CD4-positive, alpha-beta memory T cell (primary cell): ENCODE data around the gene TK2. TPM values are rescaled to one million over a fixed set of nuclear protein-coding genes. Genes with fewer than 3 reads are reported as not detected.
A peak's percentile ranks its signal among the peaks of the same experiment; 100 is the strongest.

Experiments
- CTCF ChIA-PET: fragments of 350-600 bp; sonication (Branson Sonifier 250); formaldehyde crosslinking; loops from one replicate; lab custom pipeline; 2021; ENCODE audit warnings: inconsistent platforms; ENCODE audit not compliant: partially characterized antibody; lab: Charles Lee
- POLR2A ChIA-PET: fragments of 350-600 bp; sonication (Branson Sonifier 250); formaldehyde crosslinking; loops from one replicate; lab custom pipeline; 2021; ENCODE audit not compliant: partially characterized antibody; lab: Charles Lee
- DNase-seq, 5 donors: peaks; one replicate each; pipeline versions ENCODE4 v3.0.0 to v3.0.0-alpha.2; 2020 to 2022; ENCODE audit warnings: mixed read lengths in 1 of 5
- H3K27ac ChIP-seq: one replicate; pipeline ENCODE4 v1.7.0; 2013; ENCODE audit warnings: low read depth, low read length
- H3K27me3 ChIP-seq: 2 replicates; pipeline ENCODE4 v1.7.0; 2013; ENCODE audit warnings: mild to moderate bottlenecking, low read length, moderate library complexity; ENCODE audit not compliant: insufficient read depth
- H3K36me3 ChIP-seq: 2 replicates; pipeline ENCODE4 v1.7.0; 2013; ENCODE audit warnings: mild to moderate bottlenecking, low read length, moderate library complexity; ENCODE audit not compliant: insufficient read depth
- H3K4me1 ChIP-seq: 2 replicates; pipeline ENCODE4 v1.7.0; 2013; ENCODE audit warnings: mild to moderate bottlenecking, low read length, moderate library complexity; ENCODE audit not compliant: insufficient read depth
- H3K4me3 ChIP-seq, 2 donors: one replicate each; pipeline ENCODE4 v1.7.0; 2013; ENCODE audit warnings: low read length in 2 of 2, mild to moderate bottlenecking in 1 of 2
- H3K9me3 ChIP-seq, 2 donors: one replicate each; pipeline ENCODE4 v1.7.0; 2013; ENCODE audit warnings: low read length in 2 of 2, control low read depth in 1 of 2; ENCODE audit not compliant: control insufficient read depth in 1 of 2
- H3K27ac Mint-ChIP-seq, 7 donors: one replicate each; pipeline ENCODE4 v1.8.0; 2020 to 2021; ENCODE audit warnings: mixed read lengths in 7 of 7, mild to moderate bottlenecking in 6 of 7, inconsistent platforms in 3 of 7, moderate library complexity in 3 of 7
- H3K27me3 Mint-ChIP-seq, 2 donors: one replicate each; pipeline ENCODE4 v1.8.0; 2020 to 2021; ENCODE audit warnings: mixed read lengths in 2 of 2
- H3K36me3 Mint-ChIP-seq, 2 donors: one replicate each; pipeline ENCODE4 v1.8.0; 2020 to 2021; ENCODE audit warnings: mixed read lengths in 2 of 2, inconsistent platforms in 1 of 2, mild to moderate bottlenecking in 1 of 2
- H3K4me1 Mint-ChIP-seq, 4 donors: one replicate each; pipeline ENCODE4 v1.8.0; 2020 to 2021; ENCODE audit warnings: mixed read lengths in 4 of 4, mild to moderate bottlenecking in 1 of 4
- H3K4me3 Mint-ChIP-seq, 8 donors: one replicate each; pipeline ENCODE4 v1.8.0; 2020 to 2021; ENCODE audit warnings: mixed read lengths in 8 of 8, mild to moderate bottlenecking in 7 of 8, moderate library complexity in 6 of 8, inconsistent platforms in 3 of 8
- H3K9me3 Mint-ChIP-seq, 8 donors: one replicate each; pipeline ENCODE4 v1.8.0; 2020 to 2021; ENCODE audit warnings: mixed read lengths in 8 of 8, mild to moderate bottlenecking in 5 of 8, inconsistent platforms in 3 of 8, moderate library complexity in 1 of 8
- intact Hi-C: fragments of 100-400 bp; cut with micrococcal nuclease; formaldehyde crosslinking; loops from one replicate; pipeline ENCODE4 v1.15.1; 2023
- polyA plus RNA-seq, 2 donors: library from polyadenylated mRNA; unstranded; fragments of 300-500 nt; fragmentation: Illumina TruSeq; gene quantifications; one replicate each; pipeline ENCODE4 v1.2.3, GENCODE V29; 2021
- total RNA-seq, 2 experiments: library from RNA; stranded (reverse); gene quantifications; one replicate each; pipeline ENCODE4 v1.2.3, GENCODE V29; 2021

TK2 gene
- total and polyA plus RNA-seq, 4 experiments from 2014 or later: 3.9 to 10.2 (median 7.4) TPM

- no peak overlapping the region for H3K27ac ChIP-seq
- Mint-ChIP-seq H3K9me3 (no peaks in the 10 kb centered on the region), H3K36me3 (no peaks in the 10 kb centered on the region), H3K27me3 (no peaks in the 10 kb centered on the region), H3K4me1 (peaks cover 14 to 27% (median 24%) of the 10 kb centered on the region in 4 donors), H3K4me3 (no peak overlapping the region), H3K27ac (no peak overlapping the region)
- H3K4me1 ChIP-seq: peaks cover 28% of the 10 kb centered on the region
- no peak overlapping the region for H3K4me3 ChIP-seq
- H3K36me3 ChIP-seq: no peaks in the 10 kb centered on the region
- no peaks in the 10 kb centered on the region for H3K27me3 ChIP-seq
- ChIA-PET POLR2A (interaction anchor here (0.6 to 1.3 kb wide), 2 partner anchors 12 to 45 kb away, joined by 3 to 4 read pairs; no protein-coding TSS in a partner anchor), CTCF (interaction anchor here (1.2 kb wide), 1 partner anchor 16 kb away, joined by 5 read pairs; no protein-coding TSS in a partner anchor)
- no peaks in the 10 kb centered on the region for H3K9me3 ChIP-seq
- no peak for DNase-seq
- intact Hi-C loops: no loop called here
These were observed 42.3 kb upstream of the TK2 start for GRCh38 chr16:66592241-66592640.

GRCh38 chr16:66591018-66591417, 41.1 kb upstream of the TK2 start:
- Histone ChIP-seq H3K27me3 (no peaks in the 10 kb centered on the region), H3K27ac (no peak overlapping the region), H3K4me1 (peaks cover 20% of the 10 kb centered on the region), H3K9me3 (no peaks in the 10 kb centered on the region), H3K36me3 (no peaks in the 10 kb centered on the region), H3K4me3 (no peak overlapping the region)
- H3K27me3 Mint-ChIP-seq: no peaks in the 10 kb centered on the region
- DNase-seq: no peak
- peaks cover 11 to 23% (median 19%) of the 10 kb centered on the region in 4 donors for H3K4me1 Mint-ChIP-seq
- H3K36me3 Mint-ChIP-seq: no peaks in the 10 kb centered on the region
- H3K9me3 Mint-ChIP-seq: no peaks in the 10 kb centered on the region
- no peak overlapping the region for H3K27ac Mint-ChIP-seq
- peak overlapping the region in 4 of 8 donors; percentile 80 to 94 (median 88) for H3K4me3 Mint-ChIP-seq
- ChIA-PET POLR2A (interaction anchor here (0.6 to 2.7 kb wide), 8 partner anchors 9 to 112 kb away, joined by 3 to 39 read pairs (median 6); partner anchors contain the start of genes CMTM2 and CMTM3), CTCF (interaction anchor here (0.6 to 3.1 kb wide), 24 partner anchors 8 to 239 kb away, joined by 3 to 62 read pairs (median 6); partner anchors contain the start of genes CKLF and NAE1)
- intact Hi-C loops: no loop called here

GRCh38 chr16:66590322-66590721, 40.4 kb upstream of the TK2 start:
- Mint-ChIP-seq H3K9me3 (no peaks in the 10 kb centered on the region), H3K4me1 (peaks cover 13 to 23% (median 19%) of the 10 kb centered on the region in 4 donors), H3K4me3 (peak overlapping the region; percentile 80 to 94 (median 87)), H3K36me3 (no peaks in the 10 kb centered on the region), H3K27me3 (no peaks in the 10 kb centered on the region), H3K27ac (peak overlapping the region; percentile 19 to 96 (median 82))
- ChIA-PET POLR2A (interaction anchor here (0.6 to 2.7 kb wide), 13 partner anchors 8 to 184 kb away, joined by 3 to 39 read pairs (median 7); partner anchors contain the start of genes CKLF, CMTM2 and CMTM3), CTCF (interaction anchor here (0.6 to 3.1 kb wide), 29 partner anchors 9 to 240 kb away, joined by 3 to 62 read pairs (median 4); partner anchors contain the start of genes CKLF and NAE1)
- no peaks in the 10 kb centered on the region for H3K36me3 ChIP-seq
- no peaks in the 10 kb centered on the region for H3K27me3 ChIP-seq
- peak overlapping the region; percentile 34 for H3K27ac ChIP-seq
- intact Hi-C loops: no loop called here
- H3K4me1 ChIP-seq: peaks cover 20% of the 10 kb centered on the region
- DNase-seq: peak in 4 of 5 donors; percentile 45 to 59 (median 51)
- H3K4me3 ChIP-seq: peak overlapping the region in 1 of 2 donors; percentile 53
- H3K9me3 ChIP-seq: no peaks in the 10 kb centered on the region

- no peaks in the 10 kb centered on the region for H3K9me3 Mint-ChIP-seq
- H3K4me3 ChIP-seq: no peak overlapping the region
- DNase-seq: peak; percentile 64 to 74 (median 70)
- H3K27ac ChIP-seq: no peak overlapping the region
- H3K27me3 ChIP-seq: no peaks in the 10 kb centered on the region
- H3K27me3 Mint-ChIP-seq: no peaks in the 10 kb centered on the region
- H3K27ac Mint-ChIP-seq: peak overlapping the region; percentile 48 to 96 (median 77)
- H3K4me1 ChIP-seq: peaks cover 20% of the 10 kb centered on the region
- no peaks in the 10 kb centered on the region for H3K9me3 ChIP-seq
- ChIA-PET POLR2A (interaction anchor here (0.6 to 2.7 kb wide), 19 partner anchors 9 to 191 kb away, joined by 3 to 39 read pairs (median 5); partner anchors contain the start of genes CKLF, CMTM2 and CMTM3), CTCF (interaction anchor here (0.6 to 3.1 kb wide), 31 partner anchors 9 to 183 kb away, joined by 3 to 62 read pairs (median 5); partner anchors contain the start of genes CKLF and CMTM2)
- no peaks in the 10 kb centered on the region for H3K36me3 Mint-ChIP-seq
- H3K36me3 ChIP-seq: no peaks in the 10 kb centered on the region
- peak overlapping the region; percentile 80 to 94 (median 87) for H3K4me3 Mint-ChIP-seq
- peaks cover 13 to 23% (median 19%) of the 10 kb centered on the region in 4 donors for H3K4me1 Mint-ChIP-seq
- intact Hi-C loops: loop anchor here (1.0 to 5.0 kb wide), 7 partner anchors 15 to 183 kb away; partner anchors contain the start of genes CKLF, CMTM3 and TK2
These were observed 39.2 kb upstream of the TK2 start for GRCh38 chr16:66588981-66589713.

- Mint-ChIP-seq H3K4me1 (peaks cover 13 to 23% (median 19%) of the 10 kb centered on the region in 4 donors), H3K27me3 (no peaks in the 10 kb centered on the region), H3K27ac (peak overlapping the region in 2 of 7 donors; percentile 36 to 69), H3K36me3 (no peaks in the 10 kb centered on the region), H3K9me3 (no peaks in the 10 kb centered on the region), H3K4me3 (peak overlapping the region in 1 of 8 donors; percentile 62)
- no peaks in the 10 kb centered on the region for H3K9me3 ChIP-seq
- no peak overlapping the region for H3K27ac ChIP-seq
- no peak for DNase-seq
- intact Hi-C loops: loop anchor here (2.0 to 5.0 kb wide), 2 partner anchors 25 to 36 kb away; partner anchors contain the start of genes CKLF and TK2
- peaks cover 20% of the 10 kb centered on the region for H3K4me1 ChIP-seq
- H3K36me3 ChIP-seq: no peaks in the 10 kb centered on the region
- no peaks in the 10 kb centered on the region for H3K27me3 ChIP-seq
- POLR2A ChIA-PET: no interaction called here
- no peak overlapping the region for H3K4me3 ChIP-seq
- CTCF ChIA-PET: interaction anchor here (1.5 to 3.1 kb wide), 5 partner anchors 16 to 112 kb away, joined by 5 to 57 read pairs (median 34); no protein-coding TSS in a partner anchor
These were observed 38.1 kb upstream of the TK2 start for GRCh38 chr16:66587881-66588600.

GRCh38 chr16:66585481-66586239, 35.7 kb upstream of the TK2 start:
- H3K27ac Mint-ChIP-seq: peak overlapping the region in 3 of 7 donors; percentile 32 to 47 (median 41)
- H3K4me3 Mint-ChIP-seq: no peak overlapping the region
- Histone ChIP-seq H3K9me3 (no peaks in the 10 kb centered on the region), H3K36me3 (no peaks in the 10 kb centered on the region), H3K4me1 (peaks cover 17% of the 10 kb centered on the region), H3K27me3 (no peaks in the 10 kb centered on the region), H3K4me3 (no peak overlapping the region), H3K27ac (no peak overlapping the region)
- peaks cover 13 to 21% (median 16%) of the 10 kb centered on the region in 4 donors for H3K4me1 Mint-ChIP-seq
- ChIA-PET CTCF (interaction anchor here (1.0 to 1.7 kb wide), 2 partner anchors 11 to 179 kb away, joined by 4 read pairs; no protein-coding TSS in a partner anchor), POLR2A (interaction anchor here (1.2 kb wide), 1 partner anchor 18 kb away, joined by 4 read pairs; no protein-coding TSS in a partner anchor)
- no peaks in the 10 kb centered on the region for H3K9me3 Mint-ChIP-seq
- H3K36me3 Mint-ChIP-seq: no peaks in the 10 kb centered on the region
- intact Hi-C loops: loop anchor here (5.0 kb wide), 1 partner anchor 33 kb away; the partner anchor contains the start of genes CKLF and TK2
- DNase-seq: no peak
- peaks cover 0 to 2% of the 10 kb centered on the region in 2 donors for H3K27me3 Mint-ChIP-seq
